ENCODE data around the gene SLCO2A1.

DNA sequence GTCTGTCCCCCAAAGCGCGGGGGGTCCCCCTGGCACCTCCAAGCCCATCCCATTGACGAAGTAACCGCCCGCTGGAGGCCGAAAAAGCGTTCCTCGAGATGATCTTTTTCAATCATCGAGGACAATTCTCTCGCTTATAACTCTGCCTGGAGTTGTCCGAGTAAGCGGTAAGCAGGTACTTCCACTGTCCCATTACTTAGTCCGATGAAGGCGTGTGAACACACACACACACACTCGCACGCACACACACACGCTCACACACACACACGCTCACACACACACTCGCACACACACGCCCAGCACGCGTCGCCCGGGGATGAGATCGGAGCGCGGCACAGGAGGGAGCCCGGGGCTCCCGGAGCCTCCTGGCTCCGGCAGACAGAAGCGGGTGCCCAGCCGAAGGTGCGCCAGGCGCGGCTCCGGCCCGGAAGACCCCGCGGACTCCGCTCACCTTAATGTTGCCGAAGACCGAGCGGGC, 430 bp downstream of the SLCO2A1 start:
- TF ChIP-seq NANOG (IDR thresholded peaks at IDR 0.05; ENCODE audit: borderline replicate concordance) = no peak
- peak; percentile 55 for TF ChIP-seq EZH2 (IDR thresholded peaks at IDR 0.05; ENCODE audit: low read depth, unreplicated experiment)
- TF ChIP-seq, protein P1, sequence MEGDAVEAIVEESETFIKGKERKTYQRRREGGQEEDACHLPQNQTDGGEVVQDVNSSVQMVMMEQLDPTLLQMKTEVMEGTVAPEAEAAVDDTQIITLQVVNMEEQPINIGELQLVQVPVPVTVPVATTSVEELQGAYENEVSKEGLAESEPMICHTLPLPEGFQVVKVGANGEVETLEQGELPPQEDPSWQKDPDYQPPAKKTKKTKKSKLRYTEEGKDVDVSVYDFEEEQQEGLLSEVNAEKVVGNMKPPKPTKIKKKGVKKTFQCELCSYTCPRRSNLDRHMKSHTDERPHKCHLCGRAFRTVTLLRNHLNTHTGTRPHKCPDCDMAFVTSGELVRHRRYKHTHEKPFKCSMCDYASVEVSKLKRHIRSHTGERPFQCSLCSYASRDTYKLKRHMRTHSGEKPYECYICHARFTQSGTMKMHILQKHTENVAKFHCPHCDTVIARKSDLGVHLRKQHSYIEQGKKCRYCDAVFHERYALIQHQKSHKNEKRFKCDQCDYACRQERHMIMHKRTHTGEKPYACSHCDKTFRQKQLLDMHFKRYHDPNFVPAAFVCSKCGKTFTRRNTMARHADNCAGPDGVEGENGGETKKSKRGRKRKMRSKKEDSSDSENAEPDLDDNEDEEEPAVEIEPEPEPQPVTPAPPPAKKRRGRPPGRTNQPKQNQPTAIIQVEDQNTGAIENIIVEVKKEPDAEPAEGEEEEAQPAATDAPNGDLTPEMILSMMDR (conservative IDR thresholded peaks at IDR 0.05; ENCODE audit: low read depth in 2 of 2) = no peak

Measured in GM23338 (cell line).